ENCODE results near the gene PTPRU. TPM values are rescaled to one million over a fixed set of nuclear protein-coding genes. Genes with fewer than 3 reads are reported as not detected.

The PTPRU gene
- total and polyA plus RNA-seq, 7 experiments from 2014 or later, result 0.17 to 0.42 TPM; not detected in 5

DNA sequence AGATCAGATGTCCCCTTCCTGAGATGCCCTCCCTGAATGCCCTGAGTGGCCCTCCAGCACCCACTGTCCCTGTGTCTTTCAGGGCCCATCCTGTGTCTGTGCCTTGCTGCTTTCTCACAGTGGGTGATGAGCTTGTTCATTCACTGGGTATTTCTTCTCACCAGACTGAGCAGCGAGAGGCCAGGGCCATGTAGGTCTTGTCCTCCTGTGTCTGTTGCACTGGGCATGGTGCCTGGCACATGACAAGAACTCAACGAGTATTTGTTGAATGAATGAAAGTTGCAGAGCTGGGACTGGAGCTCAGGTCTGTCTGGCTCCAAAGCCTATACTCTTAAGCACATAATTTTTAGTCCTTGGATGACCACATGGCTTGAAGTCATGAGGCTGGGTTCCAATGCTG lies 93.8 kb downstream of the PTPRU start:
- Mint-ChIP-seq H3K27me3 (peaks cover 13 to 38% (median 21%) of the 10 kb centered on the region in 5 donors), H3K4me3 (no peak overlapping the region), H3K36me3 (peaks cover 0 to 4% (median 0%) of the 10 kb centered on the region in 5 donors), H3K4me1 (no peaks in the 10 kb centered on the region), H3K27ac (no peak overlapping the region), H3K9me3 (peaks cover 0 to 9% (median 1%) of the 10 kb centered on the region in 11 donors)
- intact Hi-C loops (cut with micrococcal nuclease), result no loop called here
- CTCF ChIA-PET, result no interaction called here
- Histone ChIP-seq H3K4me3 (ENCODE audit: low read length) (no peak overlapping the region), H3K27me3 (ENCODE audit: control insufficient read depth in 2 of 2, insufficient read depth in 2 of 2, low read length in 2 of 2) (no peaks in the 10 kb centered on the region), H3K9me3 (ENCODE audit: control insufficient read depth in 2 of 3, low read length in 3 of 3) (no peaks in the 10 kb centered on the region), H3K27ac (ENCODE audit: low read depth, low read length) (no peak overlapping the region), H3K4me1 (ENCODE audit: control insufficient read depth in 2 of 2, insufficient read depth in 2 of 2, low read length in 2 of 2) (no peaks in the 10 kb centered on the region), H3K36me3 (ENCODE audit: control insufficient read depth in 2 of 3, insufficient read depth in 3 of 3, low read length in 3 of 3) (no peaks in the 10 kb centered on the region)
- no peak for DNase-seq
- POLR2A ChIA-PET, result no interaction called here
- no peak for ATAC-seq

DNA sequence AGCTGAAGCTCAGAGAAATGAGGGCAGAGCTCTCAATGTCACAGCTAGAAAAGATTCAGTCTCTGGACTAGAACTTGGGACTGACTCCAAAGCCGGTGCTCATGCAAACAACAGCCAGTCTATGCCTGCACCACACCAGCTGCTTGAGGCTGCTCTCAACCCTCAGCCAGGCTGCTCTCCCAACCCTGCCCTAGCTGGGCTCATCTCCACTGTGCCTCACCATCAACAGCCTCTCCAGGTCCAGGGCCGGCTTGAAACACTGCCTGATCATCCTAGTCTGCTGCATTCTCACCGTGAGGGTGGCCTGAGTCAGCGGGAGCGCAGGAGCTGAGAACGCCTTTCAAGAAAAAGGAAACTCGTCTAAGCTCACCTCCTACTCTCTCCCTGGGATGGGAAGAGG lies 94.5 kb downstream of the PTPRU start:
- Histone ChIP-seq H3K4me1 (ENCODE audit: control insufficient read depth in 2 of 2, insufficient read depth in 2 of 2, low read length in 2 of 2) (no peaks in the 10 kb centered on the region), H3K27ac (ENCODE audit: low read depth, low read length) (no peak overlapping the region), H3K4me3 (ENCODE audit: low read length) (no peak overlapping the region), H3K9me3 (ENCODE audit: control insufficient read depth in 2 of 3, low read length in 3 of 3) (no peaks in the 10 kb centered on the region), H3K36me3 (ENCODE audit: control insufficient read depth in 2 of 3, insufficient read depth in 3 of 3, low read length in 3 of 3) (no peaks in the 10 kb centered on the region), H3K27me3 (ENCODE audit: control insufficient read depth in 2 of 2, insufficient read depth in 2 of 2, low read length in 2 of 2) (no peaks in the 10 kb centered on the region)
- H3K9me3 Mint-ChIP-seq, result peaks cover 0 to 15% (median 3%) of the 10 kb centered on the region in 11 donors
- H3K27ac Mint-ChIP-seq, result no peak overlapping the region
- POLR2A ChIA-PET, result no interaction called here
- H3K36me3 Mint-ChIP-seq, result peaks cover 0 to 4% (median 0%) of the 10 kb centered on the region in 5 donors
- H3K4me1 Mint-ChIP-seq, result no peaks in the 10 kb centered on the region
- H3K27me3 Mint-ChIP-seq, result peaks cover 17 to 38% (median 26%) of the 10 kb centered on the region in 5 donors
- CTCF ChIA-PET, result no interaction called here
- ATAC-seq, result no peak
- no peak overlapping the region for H3K4me3 Mint-ChIP-seq
- DNase-seq, result no peak
- intact Hi-C loops (cut with micrococcal nuclease), result no loop called here

DNA sequence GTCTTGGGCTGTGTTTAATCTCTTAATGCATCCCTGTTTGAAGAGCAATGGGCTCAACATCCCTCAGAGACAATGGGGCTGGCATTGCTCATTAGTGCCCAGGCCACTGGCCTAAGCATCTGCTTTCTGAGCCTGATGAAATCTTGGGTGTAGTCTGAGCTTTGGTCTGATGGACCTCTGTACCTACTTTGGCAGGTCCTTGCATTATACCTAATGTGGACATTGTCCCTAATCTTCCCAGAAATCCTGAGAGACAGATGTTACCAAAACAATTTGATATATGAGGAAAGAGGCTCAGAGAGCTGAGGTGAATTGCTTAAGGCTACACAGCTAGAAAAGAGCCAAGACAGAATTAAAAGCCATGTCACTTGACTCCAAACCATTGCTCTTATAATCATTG lies 95.0 kb downstream of the PTPRU start:
- no peak for ATAC-seq
- H3K4me3 ChIP-seq (ENCODE audit: low read length), result no peak overlapping the region
- no peak overlapping the region for H3K27ac ChIP-seq (ENCODE audit: low read depth, low read length)
- H3K4me3 Mint-ChIP-seq, result no peak overlapping the region
- H3K27me3 Mint-ChIP-seq, result peaks cover 17 to 38% (median 26%) of the 10 kb centered on the region in 5 donors
- no peaks in the 10 kb centered on the region for H3K4me1 ChIP-seq (ENCODE audit: control insufficient read depth in 2 of 2, insufficient read depth in 2 of 2, low read length in 2 of 2)
- no peaks in the 10 kb centered on the region for H3K27me3 ChIP-seq (ENCODE audit: control insufficient read depth in 2 of 2, insufficient read depth in 2 of 2, low read length in 2 of 2)
- no peak for DNase-seq
- ChIA-PET POLR2A (no interaction called here), CTCF (no interaction called here)
- peaks cover 0 to 15% (median 3%) of the 10 kb centered on the region in 11 donors for H3K9me3 Mint-ChIP-seq
- no peaks in the 10 kb centered on the region for H3K9me3 ChIP-seq (ENCODE audit: control insufficient read depth in 2 of 3, low read length in 3 of 3)
- no peak overlapping the region for H3K27ac Mint-ChIP-seq
- H3K36me3 ChIP-seq (ENCODE audit: control insufficient read depth in 2 of 3, insufficient read depth in 3 of 3, low read length in 3 of 3), result no peaks in the 10 kb centered on the region
- H3K36me3 Mint-ChIP-seq, result peaks cover 0 to 4% (median 0%) of the 10 kb centered on the region in 5 donors
- intact Hi-C loops (cut with micrococcal nuclease), result no loop called here
- H3K4me1 Mint-ChIP-seq, result no peaks in the 10 kb centered on the region

DNA sequence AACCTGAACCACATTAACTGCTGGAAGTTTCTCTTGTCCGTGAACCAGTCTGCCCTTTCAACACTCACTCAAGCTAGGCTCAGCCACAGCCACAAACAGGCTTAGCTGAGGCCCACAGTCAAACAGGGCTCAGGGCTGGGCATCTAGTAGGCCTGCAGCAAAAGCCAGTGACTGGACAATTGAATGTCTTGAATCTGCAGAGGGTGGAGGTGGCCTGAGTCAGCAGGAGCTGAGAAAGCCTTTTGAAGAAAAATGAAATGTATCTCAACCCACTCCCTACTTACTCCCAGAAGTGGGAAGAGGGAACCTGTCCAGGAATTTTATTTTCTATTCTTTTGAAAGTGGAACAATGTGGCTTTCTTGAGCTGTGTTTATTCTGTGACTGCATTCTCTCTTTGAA lies 95.4 kb downstream of the PTPRU start:
- intact Hi-C loops (cut with micrococcal nuclease), result no loop called here
- CTCF ChIA-PET, result no interaction called here
- H3K36me3 ChIP-seq (ENCODE audit: control insufficient read depth in 2 of 3, insufficient read depth in 3 of 3, low read length in 3 of 3), result no peaks in the 10 kb centered on the region

GRCh38 chr1:29332204-29332603 lies 95.9 kb downstream of the PTPRU start:
- no peak for ATAC-seq
- ChIA-PET CTCF (no interaction called here), POLR2A (no interaction called here)
- intact Hi-C loops (cut with micrococcal nuclease), result no loop called here
- H3K4me3 Mint-ChIP-seq, result no peak overlapping the region
- Histone ChIP-seq H3K4me3 (ENCODE audit: low read length) (no peak overlapping the region), H3K27ac (ENCODE audit: low read depth, low read length) (no peak overlapping the region), H3K36me3 (ENCODE audit: control insufficient read depth in 2 of 3, insufficient read depth in 3 of 3, low read length in 3 of 3) (no peaks in the 10 kb centered on the region), H3K9me3 (ENCODE audit: control insufficient read depth in 2 of 3, low read length in 3 of 3) (no peaks in the 10 kb centered on the region), H3K27me3 (ENCODE audit: control insufficient read depth in 2 of 2, insufficient read depth in 2 of 2, low read length in 2 of 2) (no peaks in the 10 kb centered on the region), H3K4me1 (ENCODE audit: control insufficient read depth in 2 of 2, insufficient read depth in 2 of 2, low read length in 2 of 2) (no peaks in the 10 kb centered on the region)
- H3K9me3 Mint-ChIP-seq, result peaks cover 0 to 15% (median 3%) of the 10 kb centered on the region in 11 donors
- DNase-seq, result no peak
- H3K36me3 Mint-ChIP-seq, result peaks cover 0 to 4% (median 0%) of the 10 kb centered on the region in 5 donors
- H3K4me1 Mint-ChIP-seq, result no peaks in the 10 kb centered on the region
- H3K27me3 Mint-ChIP-seq, result peaks cover 17 to 44% (median 26%) of the 10 kb centered on the region in 5 donors
- H3K27ac Mint-ChIP-seq, result no peak overlapping the region

More for the DNA sequence above, 95.4 kb downstream of the PTPRU start:
- peaks cover 17 to 41% (median 26%) of the 10 kb centered on the region in 5 donors for H3K27me3 Mint-ChIP-seq
- no peak overlapping the region for H3K27ac Mint-ChIP-seq
- H3K9me3 Mint-ChIP-seq, result peaks cover 0 to 15% (median 3%) of the 10 kb centered on the region in 11 donors
- Histone ChIP-seq H3K4me1 (ENCODE audit: control insufficient read depth in 2 of 2, insufficient read depth in 2 of 2, low read length in 2 of 2) (no peaks in the 10 kb centered on the region), H3K27ac (ENCODE audit: low read depth, low read length) (no peak overlapping the region), H3K9me3 (ENCODE audit: control insufficient read depth in 2 of 3, low read length in 3 of 3) (no peaks in the 10 kb centered on the region), H3K4me3 (ENCODE audit: low read length) (no peak overlapping the region), H3K27me3 (ENCODE audit: control insufficient read depth in 2 of 2, insufficient read depth in 2 of 2, low read length in 2 of 2) (no peaks in the 10 kb centered on the region)
- ATAC-seq, result no peak
- H3K36me3 Mint-ChIP-seq, result peaks cover 0 to 4% (median 0%) of the 10 kb centered on the region in 5 donors
- no peak for DNase-seq
- POLR2A ChIA-PET, result no interaction called here
- no peaks in the 10 kb centered on the region for H3K4me1 Mint-ChIP-seq
- no peak overlapping the region for H3K4me3 Mint-ChIP-seq

DNA sequence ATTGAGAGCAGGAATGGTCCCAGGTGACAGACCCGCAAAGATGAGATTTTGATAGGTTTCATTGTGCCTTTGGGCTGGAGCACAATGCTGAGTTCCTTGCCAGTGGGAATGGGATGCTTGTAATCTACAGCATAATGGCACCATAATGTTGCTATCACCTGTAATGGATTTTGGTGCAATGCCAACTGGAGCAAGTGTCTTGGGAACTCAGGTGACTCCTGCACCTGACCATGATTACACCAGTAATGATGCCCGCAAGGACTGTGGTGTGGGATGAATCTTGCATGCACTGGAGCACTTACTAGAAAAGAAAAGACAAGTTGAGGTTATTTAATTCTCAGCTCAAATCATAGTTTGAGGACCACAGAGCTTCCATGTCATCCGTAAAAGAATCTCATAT lies 96.7 kb downstream of the PTPRU start:
- POLR2A ChIA-PET, result no interaction called here
- Mint-ChIP-seq H3K9me3 (peaks cover 0 to 15% (median 3%) of the 10 kb centered on the region in 11 donors), H3K4me3 (no peak overlapping the region), H3K27me3 (peaks cover 17 to 51% (median 32%) of the 10 kb centered on the region in 5 donors), H3K36me3 (peaks cover 0 to 4% (median 0%) of the 10 kb centered on the region in 5 donors), H3K4me1 (no peaks in the 10 kb centered on the region), H3K27ac (no peak overlapping the region)
- Histone ChIP-seq H3K36me3 (ENCODE audit: control insufficient read depth in 2 of 3, insufficient read depth in 3 of 3, low read length in 3 of 3) (no peaks in the 10 kb centered on the region), H3K4me3 (ENCODE audit: low read length) (no peak overlapping the region), H3K9me3 (ENCODE audit: control insufficient read depth in 2 of 3, low read length in 3 of 3) (no peaks in the 10 kb centered on the region), H3K27ac (ENCODE audit: low read depth, low read length) (no peak overlapping the region), H3K4me1 (ENCODE audit: control insufficient read depth in 2 of 2, insufficient read depth in 2 of 2, low read length in 2 of 2) (no peaks in the 10 kb centered on the region), H3K27me3 (ENCODE audit: control insufficient read depth in 2 of 2, insufficient read depth in 2 of 2, low read length in 2 of 2) (no peaks in the 10 kb centered on the region)
- ATAC-seq (no peak), DNase-seq (no peak)
- CTCF ChIA-PET, result no interaction called here
- intact Hi-C loops (cut with micrococcal nuclease), result no loop called here

DNA sequence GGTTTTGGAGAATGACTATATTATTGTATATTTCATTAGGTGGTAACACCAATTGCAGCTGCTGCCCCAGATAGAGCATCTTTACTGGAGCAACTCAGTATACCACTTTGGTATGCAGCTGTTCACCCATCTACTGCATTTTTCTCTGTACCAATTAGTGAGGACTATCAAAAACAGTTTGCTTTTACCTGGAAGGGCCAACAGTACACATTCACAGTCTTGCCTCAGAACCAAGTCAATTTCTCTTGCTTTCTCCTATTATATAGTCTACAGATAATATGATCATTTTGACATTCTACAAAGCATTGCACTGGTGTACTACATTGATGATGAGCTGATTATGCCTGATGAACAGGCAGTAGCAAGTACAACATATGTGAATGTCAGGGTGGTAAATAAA lies 99.3 kb downstream of the PTPRU start:
- H3K27ac ChIP-seq (ENCODE audit: low read depth, low read length), result no peak overlapping the region
- intact Hi-C loops (cut with micrococcal nuclease), result no loop called here
- H3K36me3 ChIP-seq (ENCODE audit: control insufficient read depth in 2 of 3, insufficient read depth in 3 of 3, low read length in 3 of 3), result no peaks in the 10 kb centered on the region
- no peak overlapping the region for H3K27ac Mint-ChIP-seq
- no peak overlapping the region for H3K4me3 ChIP-seq (ENCODE audit: low read length)
- H3K4me1 ChIP-seq (ENCODE audit: control insufficient read depth in 2 of 2, insufficient read depth in 2 of 2, low read length in 2 of 2), result no peaks in the 10 kb centered on the region
- ATAC-seq (no peak), DNase-seq (no peak)
- peaks cover 20 to 57% (median 25%) of the 10 kb centered on the region in 5 donors for H3K27me3 Mint-ChIP-seq
- no peaks in the 10 kb centered on the region for H3K9me3 ChIP-seq (ENCODE audit: control insufficient read depth in 2 of 3, low read length in 3 of 3)
- H3K4me1 Mint-ChIP-seq, result no peaks in the 10 kb centered on the region
- peaks cover 0 to 15% (median 3%) of the 10 kb centered on the region in 11 donors for H3K9me3 Mint-ChIP-seq
- POLR2A ChIA-PET, result no interaction called here
- CTCF ChIA-PET, result no interaction called here
- no peaks in the 10 kb centered on the region for H3K27me3 ChIP-seq (ENCODE audit: control insufficient read depth in 2 of 2, insufficient read depth in 2 of 2, low read length in 2 of 2)
- H3K36me3 Mint-ChIP-seq, result peaks cover 0 to 4% (median 0%) of the 10 kb centered on the region in 5 donors
- no peak overlapping the region for H3K4me3 Mint-ChIP-seq

All from naive thymus-derived CD4-positive, alpha-beta T cell (primary cell).